ENCODE data around the gene MCOLN3.

DNA sequence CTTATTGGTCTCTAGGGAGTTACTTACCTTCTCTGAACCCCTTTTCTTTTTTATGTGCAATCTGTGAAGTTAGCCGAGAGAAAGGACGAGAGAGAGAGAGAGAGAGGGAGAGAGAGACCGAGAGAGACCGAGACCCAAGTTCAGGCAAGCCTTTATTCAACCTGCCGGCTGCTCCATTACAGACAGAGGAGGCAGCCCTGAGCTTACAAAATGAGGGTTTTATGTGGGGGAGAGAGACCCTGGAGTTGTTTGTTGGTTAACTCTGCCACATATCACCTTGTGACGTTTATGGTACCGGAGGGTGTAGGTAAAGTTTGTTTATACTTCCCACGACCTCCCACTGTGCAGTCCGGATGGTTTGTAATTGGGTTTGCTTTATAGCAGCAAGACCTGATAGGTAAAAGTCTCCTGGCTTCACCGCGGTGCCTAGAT, 1.5 kb upstream of the MCOLN3 start:
- TF ChIP-seq EP300 (IDR thresholded peaks at IDR 0.05): no peak
- TF ChIP-seq, protein P1, sequence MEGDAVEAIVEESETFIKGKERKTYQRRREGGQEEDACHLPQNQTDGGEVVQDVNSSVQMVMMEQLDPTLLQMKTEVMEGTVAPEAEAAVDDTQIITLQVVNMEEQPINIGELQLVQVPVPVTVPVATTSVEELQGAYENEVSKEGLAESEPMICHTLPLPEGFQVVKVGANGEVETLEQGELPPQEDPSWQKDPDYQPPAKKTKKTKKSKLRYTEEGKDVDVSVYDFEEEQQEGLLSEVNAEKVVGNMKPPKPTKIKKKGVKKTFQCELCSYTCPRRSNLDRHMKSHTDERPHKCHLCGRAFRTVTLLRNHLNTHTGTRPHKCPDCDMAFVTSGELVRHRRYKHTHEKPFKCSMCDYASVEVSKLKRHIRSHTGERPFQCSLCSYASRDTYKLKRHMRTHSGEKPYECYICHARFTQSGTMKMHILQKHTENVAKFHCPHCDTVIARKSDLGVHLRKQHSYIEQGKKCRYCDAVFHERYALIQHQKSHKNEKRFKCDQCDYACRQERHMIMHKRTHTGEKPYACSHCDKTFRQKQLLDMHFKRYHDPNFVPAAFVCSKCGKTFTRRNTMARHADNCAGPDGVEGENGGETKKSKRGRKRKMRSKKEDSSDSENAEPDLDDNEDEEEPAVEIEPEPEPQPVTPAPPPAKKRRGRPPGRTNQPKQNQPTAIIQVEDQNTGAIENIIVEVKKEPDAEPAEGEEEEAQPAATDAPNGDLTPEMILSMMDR (IDR thresholded peaks at IDR 0.05): no peak
- no peak for TF ChIP-seq POLR2A (IDR thresholded peaks at IDR 0.05)

Data from tibial nerve (tissue), 4 donors.